Pancreas (tissue), 10 donors: ENCODE data around the gene GUK1. TPM values are rescaled to one million over a fixed set of nuclear protein-coding genes. Genes with fewer than 3 reads are reported as not detected.

Source experiments
- ATAC-seq, 4 donors: fragments of 200-7000 bp; cut with Tn5 transposase; one replicate each; pipeline versions ENCODE4 v1.8.0 to v1.9.1; 2020; ENCODE audit warnings: mild to moderate bottlenecking in 4 of 4, moderate library complexity in 4 of 4
- DNase-seq, 6 donors: peaks; one replicate each; pipeline ENCODE4 v3.0.0-alpha.2; 2020
- FAIRE-seq: peaks from 2 replicates; lab custom pipeline; 2012; peaks lifted over from hg19 to GRCh38; lab: Jason Lieb, UNC
- H3K27ac ChIP-seq, 4 donors: fragments of 200-600 bp; sonication (generic); 1 replicate in 3 of 4; 2 replicates in 1 of 4; pipeline versions ENCODE4 v1.5.0 to v1.8.0; 2020
- H3K27me3 ChIP-seq, 4 donors: fragments of 200-600 bp; one replicate each; pipeline ENCODE4 v1.8.0; 2021
- H3K36me3 ChIP-seq, 3 donors: fragments of 200-600 bp; sonication (generic) in 1 of 3; one replicate each; pipeline versions ENCODE4 v1.5.0 to v1.8.0; 2020 to 2021
- H3K4me1 ChIP-seq, 3 donors: fragments of 200-600 bp; one replicate each; pipeline ENCODE4 v1.8.0; 2021
- H3K4me3 ChIP-seq, 4 donors: fragments of 200-600 bp; sonication (generic) in 2 of 4; one replicate each; pipeline versions ENCODE4 v1.5.0 to v1.8.0; 2020 to 2021
- H3K9me3 ChIP-seq, 4 donors: fragments of 200-600 bp; one replicate each; pipeline ENCODE4 v1.8.0; 2021
- CTCF ChIP-seq, 4 donors: fragments of 200-600 bp; sonication (generic) in 3 of 4; IDR thresholded peaks; one replicate each; pipeline versions ENCODE4 v1.5.0 to v1.8.0; 2021; ENCODE audit warnings: antibody characterized with exemption in 4 of 4
- WGBS, 2 donors: extraction: QIAGEN DNeasy Blood & Tissue Kit; methylation state at CpG; one replicate each; pipeline ENCODE4 v1.1.7; 2013; 5-methylcytosine and 5-hydroxymethylcytosine counted together
- intact Hi-C, 3 donors: fragments of 100-400 bp; cut with DNase I; formaldehyde crosslinking; loops; one replicate each; pipeline versions ENCODE4 v1.11.1 to v1.14.2; 2022
- polyA plus RNA-seq, 2 donors: library from polyadenylated mRNA; stranded (reverse); fragments of 200-250 nt; gene quantifications; one replicate each; pipeline ENCODE4 v1.2.3, GENCODE V29; 2013
- total RNA-seq, 6 donors: library from RNA; stranded (reverse); fragmentation: NEBNext Ultra II Directional in 4 of 6; extraction: Animal tissue kit (Norgen Biotek cat#: 25700) in 4 of 6; gene quantifications; one replicate each; pipeline versions ENCODE4 v1.2.1 to v1.2.4, GENCODE V29; 2021 to 2023
- donor health status: healthy with polysubstance abuse.
- donor health status: DM: no; HTN: no; CAD: no; lungs with moderate emphysema.
- donor health status: DM: no; HTN: no; CAD: no.
- donor health status: control.
- donor health status: control.
- donor health status: Bipolar disorder and iron deficiency.
- donor health status: DM: yes; HTN: yes; CAD: no.
- donor health status: DM: no; HTN: no; CAD: no.
- donor health status: DM: no; HTN: no; CAD: no.
- donor health status: DM: yes; HTN: yes; CAD: no.

Gene GUK1
- total and polyA plus RNA-seq, 8 donors, result 71.5 to 317 (median 101) TPM

GRCh38 chr1:228142155-228142691 lies 2.1 kb downstream of the GUK1 start:
- H3K36me3 ChIP-seq, result peaks cover 0 to 2% (median 0%) of the 10 kb centered on the region in 3 donors
- H3K4me3 ChIP-seq, result peak overlapping the region in 2 of 4 donors; percentile 79 to 97
- TF ChIP-seq CTCF (IDR thresholded peaks at IDR 0.05), result no peak
- no peak for ATAC-seq
- no peak for FAIRE-seq
- DNase-seq, result peak in 4 of 6 donors; percentile 19 to 76 (median 37)
- no peaks in the 10 kb centered on the region for H3K9me3 ChIP-seq
- peak overlapping the region; percentile 87 to 96 (median 92) for H3K27ac ChIP-seq
- no peaks in the 10 kb centered on the region for H3K27me3 ChIP-seq
- intact Hi-C loops, result no loop called here
- 58 to 62% methylated on average over 16 of the region's 16 CpGs for WGBS, 2 donors
- H3K4me1 ChIP-seq, result peaks cover 11 to 25% (median 25%) of the 10 kb centered on the region in 3 donors

DNA sequence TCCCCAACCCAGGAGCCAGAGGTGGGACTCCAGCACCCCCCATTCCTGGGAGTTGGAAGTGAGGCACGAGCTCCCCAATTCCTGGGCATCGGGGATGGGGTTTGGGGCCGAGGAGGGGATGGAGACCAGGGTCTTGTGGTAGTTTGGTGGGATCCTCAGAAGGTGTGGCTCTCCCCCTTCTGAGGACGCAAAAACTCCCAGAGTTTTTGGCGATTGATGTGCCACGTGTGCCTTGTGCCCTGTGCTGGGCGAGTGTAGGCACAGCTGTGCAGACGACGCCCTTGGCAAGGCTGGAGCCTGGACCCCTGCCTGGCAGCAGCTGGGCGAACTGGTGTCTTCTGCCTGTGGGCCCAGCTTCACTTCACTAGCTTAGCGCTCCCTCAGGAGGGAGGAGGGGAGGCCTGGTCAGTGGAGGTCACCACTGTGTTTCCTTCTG lies 2.6 kb downstream of the GUK1 start:
- Histone ChIP-seq H3K27ac (no peak overlapping the region), H3K9me3 (no peaks in the 10 kb centered on the region), H3K36me3 (peaks cover 0 to 7% (median 0%) of the 10 kb centered on the region in 3 donors), H3K4me3 (no peak overlapping the region), H3K4me1 (peaks cover 11 to 25% (median 25%) of the 10 kb centered on the region in 3 donors), H3K27me3 (no peaks in the 10 kb centered on the region)
- DNase-seq (peak in 4 of 6 donors; percentile 17 to 63 (median 34)), FAIRE-seq (no peak), ATAC-seq (no peak)
- 50 to 57% methylated on average over 11 of the region's 11 CpGs for WGBS, 2 donors
- no peak for TF ChIP-seq CTCF (IDR thresholded peaks at IDR 0.05)
- intact Hi-C loops, result no loop called here

DNA sequence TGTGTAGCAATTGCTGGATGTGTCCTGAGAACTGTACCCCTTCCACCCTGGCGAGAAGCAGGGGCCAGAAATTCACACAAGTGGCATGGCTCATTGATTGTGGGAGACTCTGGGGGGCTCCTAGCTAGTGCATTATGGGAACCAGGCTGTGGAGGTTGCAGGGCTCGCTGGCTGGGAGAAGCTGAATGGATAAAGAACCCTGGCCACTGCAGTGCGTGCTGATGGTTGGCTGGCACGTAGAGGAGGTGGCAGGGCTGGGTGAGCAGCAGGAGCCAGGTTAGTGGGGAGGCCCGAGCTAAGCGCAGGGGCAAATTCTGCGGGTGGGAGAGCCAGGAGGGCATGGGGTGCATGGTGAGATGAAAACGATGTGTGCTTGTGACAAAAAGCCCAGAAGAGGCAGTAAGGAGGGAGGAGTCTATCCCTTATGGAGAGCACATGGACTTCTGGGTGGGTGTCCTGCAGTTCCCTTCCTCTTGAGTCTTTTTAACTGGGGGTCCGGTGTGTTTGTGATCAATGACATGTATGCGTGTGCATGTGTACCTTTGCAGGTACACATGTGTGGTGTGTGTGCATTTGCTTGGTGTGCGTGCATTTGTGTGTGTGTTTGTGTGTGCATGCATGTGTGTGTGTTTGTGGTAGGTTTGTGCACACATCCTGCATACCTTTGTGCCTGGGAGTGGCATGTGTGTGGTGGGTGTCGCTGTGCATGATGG lies 3.6 kb downstream of the GUK1 start:
- WGBS, 2 donors, result 80 to 89% methylated on average over 12 of the region's 12 CpGs
- no peak overlapping the region for H3K27ac ChIP-seq
- intact Hi-C loops, result no loop called here

GRCh38 chr1:228144193-228144992 lies 4.3 kb downstream of the GUK1 start:
- Histone ChIP-seq H3K4me3 (no peak overlapping the region), H3K27ac (no peak overlapping the region), H3K27me3 (no peaks in the 10 kb centered on the region), H3K4me1 (peaks cover 11 to 25% (median 25%) of the 10 kb centered on the region in 3 donors), H3K9me3 (no peaks in the 10 kb centered on the region), H3K36me3 (peaks cover 0 to 23% (median 0%) of the 10 kb centered on the region in 3 donors)
- intact Hi-C loops, result no loop called here
- DNase-seq (peak in 3 of 6 donors; percentile 11 to 18 (median 12)), FAIRE-seq (no peak), ATAC-seq (no peak)
- WGBS, 2 donors, result 83 to 86% methylated on average over 16 of the region's 16 CpGs
- no peak for TF ChIP-seq CTCF (IDR thresholded peaks at IDR 0.05)

More for the DNA sequence above, 3.6 kb downstream of the GUK1 start:
- Histone ChIP-seq H3K27me3 (no peaks in the 10 kb centered on the region), H3K4me1 (peaks cover 11 to 25% (median 25%) of the 10 kb centered on the region in 3 donors), H3K4me3 (no peak overlapping the region), H3K9me3 (no peaks in the 10 kb centered on the region), H3K36me3 (peaks cover 0 to 16% (median 0%) of the 10 kb centered on the region in 3 donors)
- ATAC-seq (no peak), FAIRE-seq (no peak), DNase-seq (peak in 1 of 6 donors; percentile 22)
- TF ChIP-seq CTCF (IDR thresholded peaks at IDR 0.05), result no peak
